SK-N-SH (cell line): Measurements from ENCODE around the gene AADACL4. TPM values are rescaled to one million over a fixed set of nuclear protein-coding genes. Genes with fewer than 3 reads are reported as not detected.

ENCODE experiments used
- CTCF ChIA-PET: fragments of 300-600, 350-600 bp; formaldehyde crosslinking; extraction: SDS; loops from one replicate; lab custom pipeline; 2021; lab: Yijun Ruan, JAX
- POLR2A ChIA-PET: fragments of 350-600 bp; sonication (Branson Sonifier 250); formaldehyde crosslinking; extraction: SDS; loops from one replicate; lab custom pipeline; 2020; ENCODE audit warnings: antibody characterized with exemption, inconsistent platforms; lab: Yijun Ruan, JAX
- DNase-seq: peaks from one replicate; pipeline ENCODE4 v3.0.0; 2012
- H2AFZ ChIP-seq: fragments of 200-600 bp; sonication (generic); 2 replicates; pipeline ENCODE4 v1.8.1; 2016; ENCODE audit warnings: antibody characterized with exemption, mild to moderate bottlenecking, low read depth
- H3F3A ChIP-seq: fragments of 200-600 bp; sonication (generic); replicated peaks from 2 replicates; pipeline ENCODE3; 2016; ENCODE audit warnings: antibody characterized with exemption, mild to moderate bottlenecking; ENCODE audit not compliant: insufficient read depth
- H3K27ac ChIP-seq, 2 experiments: fragments of 200-500 bp in 1 of 2; fragments of 200-600 bp in 1 of 2; sonication (Bioruptor generic) in 1 of 2; sonication (generic), shearing (Covaris generic) in 1 of 2; 2 replicates each; pipeline versions ENCODE4 v1.5.1 to v1.6.1; 2014 to 2016; ENCODE audit warnings: low read depth in 2 of 2, inconsistent platforms in 1 of 2, low read length in 1 of 2, mild to moderate bottlenecking in 1 of 2, mixed read lengths in 1 of 2
- H3K27me3 ChIP-seq: fragments of 200-600 bp; sonication (generic), shearing (Covaris generic); 2 replicates; pipeline ENCODE4 v1.6.1; 2016; ENCODE audit warnings: mixed run types; ENCODE audit not compliant: insufficient read depth
- H3K36me3 ChIP-seq, 2 experiments: fragments of 200-500 bp in 1 of 2; fragments of 200-600 bp in 1 of 2; sonication (Bioruptor generic) in 1 of 2; sonication (generic) in 1 of 2; replicated peaks in 1 of 2; 2 replicates each; pipeline versions ENCODE3 to v1.5.1; 2014 to 2016; ENCODE audit warnings: low read length in 1 of 2, mild to moderate bottlenecking in 1 of 2; ENCODE audit not compliant: insufficient read depth in 2 of 2, control insufficient read depth in 1 of 2
- H3K4me1 ChIP-seq, 2 experiments: fragments of 200-500 bp in 1 of 2; fragments of 200-600 bp in 1 of 2; sonication (Bioruptor generic) in 1 of 2; sonication (generic), shearing (Covaris generic) in 1 of 2; 2 replicates each; pipeline versions ENCODE4 v1.5.1 to v1.6.1; 2014 to 2016; ENCODE audit warnings: low read depth in 1 of 2, low read length in 1 of 2, mixed run types in 1 of 2; ENCODE audit not compliant: insufficient read depth in 2 of 2, control insufficient read depth in 1 of 2
- H3K4me2 ChIP-seq: fragments of 200-600 bp; sonication (generic), shearing (Covaris generic); 2 replicates; pipeline ENCODE4 v1.6.1; 2017; ENCODE audit warnings: mixed run types
- H3K4me3 ChIP-seq, 2 experiments: fragments of 200-500 bp in 1 of 2; fragments of 200-600 bp in 1 of 2; sonication (Bioruptor generic) in 1 of 2; sonication (generic), shearing (Covaris generic) in 1 of 2; 2 replicates each; pipeline versions ENCODE4 v1.5.1 to v1.8.1; 2014 to 2016; ENCODE audit warnings: low read depth in 2 of 2, inconsistent platforms in 1 of 2, low read length in 1 of 2, mild to moderate bottlenecking in 1 of 2, mixed read lengths in 1 of 2, moderate library complexity in 1 of 2
- H3K79me2 ChIP-seq: fragments of 200-600 bp; sonication (generic); 2 replicates; pipeline ENCODE4 v1.8.1; 2017; ENCODE audit warnings: mild to moderate bottlenecking; ENCODE audit not compliant: insufficient read depth
- H3K9ac ChIP-seq: fragments of 200-600 bp; sonication (generic); 2 replicates; pipeline ENCODE4 v1.6.1; 2017; ENCODE audit warnings: mixed run types
- H3K9me2 ChIP-seq: fragments of 200-600 bp; sonication (generic); 2 replicates; pipeline ENCODE4 v1.6.1; 2017; ENCODE audit warnings: mixed run types
- H3K9me3 ChIP-seq: fragments of 200-600 bp; sonication (generic); 2 replicates; pipeline ENCODE4 v1.6.1; 2017; ENCODE audit warnings: mixed run types, mild to moderate bottlenecking, moderate library complexity
- H4K20me1 ChIP-seq: fragments of 200-600 bp; sonication (generic); 2 replicates; pipeline ENCODE4 v1.6.1; 2017; ENCODE audit warnings: mild to moderate bottlenecking, mixed run types; ENCODE audit not compliant: insufficient read depth
- EP300 ChIP-seq, 2 experiments: IDR thresholded peaks; 2 replicates each; pipeline versions ENCODE4 v1.4.0 to v1.6.1; 2012; ENCODE audit warnings: borderline replicate concordance in 1 of 2, low read depth in 1 of 2, low read length in 1 of 2
- EZH2phosphoT487 ChIP-seq: fragments of 200-600 bp; sonication (generic); IDR thresholded peaks from 2 replicates; pipeline ENCODE4 v1.6.1; 2017; ENCODE audit warnings: low read depth, mixed run types, mild to moderate bottlenecking, antibody characterized with exemption, moderate library complexity, borderline replicate concordance
- FOXJ3 ChIP-seq: sonication (generic); formaldehyde crosslinking; IDR thresholded peaks from 2 replicates; pipeline ENCODE4 v1.5.1; 2020; ENCODE audit warnings: mild to moderate bottlenecking, missing genetic modification reagents
- GABPA ChIP-seq: IDR thresholded peaks from 2 replicates; pipeline ENCODE4 v1.4.0; 2012; ENCODE audit warnings: low read depth, mild to moderate bottlenecking
- IRF3 ChIP-seq: fragments of 150-350 bp; IDR thresholded peaks from 2 replicates; pipeline ENCODE4 v1.6.1; 2016; ENCODE audit warnings: mild to moderate bottlenecking, low read depth, low read length
- JUND ChIP-seq: IDR thresholded peaks from 2 replicates; pipeline ENCODE4 v1.4.0; 2012
- MEF2A ChIP-seq: IDR thresholded peaks from 2 replicates; pipeline ENCODE4 v1.4.0; 2012; ENCODE audit warnings: low read depth, borderline replicate concordance
- POLR2AphosphoS5 ChIP-seq: IDR thresholded peaks from 2 replicates; pipeline ENCODE4 v1.6.1; 2012; ENCODE audit warnings: low read depth, low read length
- RCOR1 ChIP-seq: fragments of 150-350 bp; IDR thresholded peaks from 2 replicates; pipeline ENCODE4 v1.6.1; 2017; ENCODE audit warnings: antibody characterized with exemption, low read length
- RFX5 ChIP-seq: IDR thresholded peaks from 2 replicates; pipeline ENCODE4 v1.6.1; 2012; ENCODE audit warnings: mild to moderate bottlenecking, improper control_type of control experiment, low read length
- TEAD4 ChIP-seq: IDR thresholded peaks from 2 replicates; pipeline ENCODE4 v1.4.0; 2012; ENCODE audit warnings: mild to moderate bottlenecking, borderline replicate concordance; ENCODE audit not compliant: insufficient read depth
- USF2 ChIP-seq: fragments of 150-350 bp; IDR thresholded peaks from 2 replicates; pipeline ENCODE4 v1.6.1; 2017; ENCODE audit warnings: antibody characterized with exemption, low read length, low read depth, borderline replicate concordance
- YY1 ChIP-seq: IDR thresholded peaks from 2 replicates; pipeline ENCODE4 v1.4.0; 2012; ENCODE audit warnings: low read depth, mild to moderate bottlenecking
- WGBS: methylation state at CpG from one replicate; pipeline ENCODE4 v1.1.6; 2017; ENCODE audit warnings: low lambda C conversion rate; 5-methylcytosine and 5-hydroxymethylcytosine counted together
- polyA plus RNA-seq, 3 experiments: library from polyadenylated mRNA; depleted of rRNA; stranded (reverse); fragments of >200 nt; gene quantifications; 2 replicates each; pipeline ENCODE4 v1.2.3, GENCODE V29; 2012
- TF ChIP-seq, protein P1 (sequence below): fragments of 200-600 bp; sonication (generic); IDR thresholded peaks from 2 replicates; pipeline ENCODE4 v1.6.1; 2017; ENCODE audit warnings: antibody characterized with exemption, mild to moderate bottlenecking, moderate library complexity

Gene AADACL4
- polyA plus RNA-seq, 1 of the 3 experiments (the other 2 are of a cell fraction), result 0.59 TPM

DNA sequence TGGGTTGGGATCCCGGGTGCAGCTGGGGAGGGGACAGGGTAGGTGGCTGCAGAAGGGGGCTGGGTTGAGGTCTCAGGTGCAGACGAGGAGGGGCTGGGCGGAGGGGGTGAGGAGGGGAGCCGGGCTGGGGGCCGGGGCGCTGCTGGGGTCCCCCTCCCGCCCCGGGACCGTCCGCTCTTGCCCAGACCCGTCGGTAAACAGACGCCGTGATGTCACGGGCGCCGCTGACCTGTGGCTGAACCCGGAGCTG lies 48.2 kb upstream of the AADACL4 start:
- DNase-seq, result no peak
- Histone ChIP-seq H3K9me2 (no peaks in the 10 kb centered on the region), H3K9me3 (no peaks in the 10 kb centered on the region), H3K4me3 (peak overlapping the region; percentile 1 to 43; a peak in 3 of 4 replicates), H3K27ac (peak overlapping the region; percentile 88), H3K27me3 (no peaks in the 10 kb centered on the region), H2AFZ (peak overlapping the region; percentile 77; the same call in 1 of the 2 replicates), H3K79me2 (no peaks in the 10 kb centered on the region), H3K9ac (peak overlapping the region; percentile 76; the same call in 1 of the 2 replicates), H3K4me2 (peak overlapping the region; percentile 90), H3F3A (peaks cover 3% of the 10 kb centered on the region), H4K20me1 (no peaks in the 10 kb centered on the region), H3K36me3 (no peaks in the 10 kb centered on the region), H3K4me1 (peaks cover 10 to 54% of the 10 kb centered on the region in 2 experiments; a peak in 3 of 4 replicates)
- POLR2A ChIA-PET, result interaction anchor here (0.7 to 1.4 kb wide), 9 partner anchors 9 to 256 kb away, joined by 3 to 5 read pairs (median 4); no protein-coding TSS in a partner anchor
- TF ChIP-seq YY1, result no peak
- TF ChIP-seq EP300 (IDR thresholded peaks at IDR 0.05; ENCODE audit: borderline replicate concordance in 1 of 2, low read depth in 1 of 2, low read length in 1 of 2), result no peak
- no peak for TF ChIP-seq USF2
- no peak for TF ChIP-seq GABPA
- no peak for TF ChIP-seq RFX5
- TF ChIP-seq MEF2A, result no peak
- TF ChIP-seq JUND, result no peak
- TF ChIP-seq POLR2AphosphoS5, result no peak
- no peak for TF ChIP-seq TEAD4
- no peak for TF ChIP-seq FOXJ3 (CRISPR knock-in tag)
- TF ChIP-seq, protein P1, sequence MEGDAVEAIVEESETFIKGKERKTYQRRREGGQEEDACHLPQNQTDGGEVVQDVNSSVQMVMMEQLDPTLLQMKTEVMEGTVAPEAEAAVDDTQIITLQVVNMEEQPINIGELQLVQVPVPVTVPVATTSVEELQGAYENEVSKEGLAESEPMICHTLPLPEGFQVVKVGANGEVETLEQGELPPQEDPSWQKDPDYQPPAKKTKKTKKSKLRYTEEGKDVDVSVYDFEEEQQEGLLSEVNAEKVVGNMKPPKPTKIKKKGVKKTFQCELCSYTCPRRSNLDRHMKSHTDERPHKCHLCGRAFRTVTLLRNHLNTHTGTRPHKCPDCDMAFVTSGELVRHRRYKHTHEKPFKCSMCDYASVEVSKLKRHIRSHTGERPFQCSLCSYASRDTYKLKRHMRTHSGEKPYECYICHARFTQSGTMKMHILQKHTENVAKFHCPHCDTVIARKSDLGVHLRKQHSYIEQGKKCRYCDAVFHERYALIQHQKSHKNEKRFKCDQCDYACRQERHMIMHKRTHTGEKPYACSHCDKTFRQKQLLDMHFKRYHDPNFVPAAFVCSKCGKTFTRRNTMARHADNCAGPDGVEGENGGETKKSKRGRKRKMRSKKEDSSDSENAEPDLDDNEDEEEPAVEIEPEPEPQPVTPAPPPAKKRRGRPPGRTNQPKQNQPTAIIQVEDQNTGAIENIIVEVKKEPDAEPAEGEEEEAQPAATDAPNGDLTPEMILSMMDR, result no peak
- no peak for TF ChIP-seq EZH2phosphoT487
- TF ChIP-seq IRF3, result no peak
- no peak for TF ChIP-seq RCOR1
- CTCF ChIA-PET, result interaction anchor here (0.6 to 3.0 kb wide), 7 partner anchors 17 to 256 kb away, joined by 3 to 10 read pairs (median 3); partner anchors contain the start of gene DHRS3
- WGBS, result 0% methylated on average over 8 of the region's 18 CpGs
